ENCODE data around the gene BACH2.

BACH2 gene

GRCh38 chr6:90090866-90091265 lies 205.8 kb downstream of the BACH2 start:
- no peak overlapping the region for H4K91ac ChIP-seq (ENCODE audit: low read depth, low read length, poor library complexity)
- no peak overlapping the region for H3K4ac ChIP-seq (ENCODE audit: low read length)
- peaks cover 0 to 4% of the 10 kb centered on the region in 2 donors for H3K4me1 ChIP-seq (ENCODE audit: control insufficient read depth in 2 of 2, insufficient read depth in 1 of 2, low read depth in 1 of 2, low read length in 2 of 2)
- H3K23ac ChIP-seq (ENCODE audit: low read depth, low read length, poor library complexity) = no peak overlapping the region
- no peaks in the 10 kb centered on the region for H3K79me1 ChIP-seq (ENCODE audit: low read depth, low read length)
- H2BK12ac ChIP-seq (ENCODE audit: low read length) = no peak overlapping the region
- H2AK5ac ChIP-seq (ENCODE audit: low read depth, low read length) = no peak overlapping the region
- no peak overlapping the region for H2BK5ac ChIP-seq (ENCODE audit: low read length)
- H3K9ac ChIP-seq (ENCODE audit: low read depth, low read length, poor library complexity) = no peak overlapping the region
- no peak overlapping the region for H3K14ac ChIP-seq (ENCODE audit: low read length)
- H3K27me3 ChIP-seq (ENCODE audit: control insufficient read depth in 3 of 3, insufficient read depth in 3 of 3, low read depth in 1 of 3, low read length in 3 of 3) = no peaks in the 10 kb centered on the region
- no peaks in the 10 kb centered on the region for H3K36me3 ChIP-seq (replicated peaks in 1 of 2; ENCODE audit: control insufficient read depth in 2 of 2, insufficient read depth in 2 of 2, low read length in 2 of 2)
- H3K18ac ChIP-seq (ENCODE audit: low read length) = no peak overlapping the region
- peaks cover 0 to 4% of the 10 kb centered on the region in 2 donors for H3K9me3 ChIP-seq (replicated peaks in 1 of 2; ENCODE audit: control insufficient read depth in 2 of 2, insufficient read depth in 1 of 2, low read depth in 1 of 2, low read length in 2 of 2)
- DNase-seq (ENCODE audit: low spot score) = no peak
- no peak overlapping the region for H2AFZ ChIP-seq (ENCODE audit: low read length)
- no peak overlapping the region for H4K8ac ChIP-seq (ENCODE audit: low read depth, low read length)
- no peak overlapping the region for H2BK120ac ChIP-seq (ENCODE audit: low read depth, low read length)
- H3K4me3 ChIP-seq (ENCODE audit: low read length in 2 of 2) = no peak overlapping the region
- H3K4me2 ChIP-seq (ENCODE audit: insufficient read depth, low read length, poor library complexity, severe bottlenecking) = no peak overlapping the region
- H2BK15ac ChIP-seq (ENCODE audit: low read length) = no peak overlapping the region
- H3K27ac ChIP-seq (replicated peaks; ENCODE audit: low read length) = no peak overlapping the region
- no CpG with 5 or more reads among the region's 2 CpGs for WGBS, 2 donors (ENCODE audit: extremely low coverage in 2 of 2, insufficient read length in 2 of 2, insufficient replicate concordance in 1 of 2)

- no peak overlapping the region for H3K18ac ChIP-seq (ENCODE audit: low read length)
- no peaks in the 10 kb centered on the region for H3K27me3 ChIP-seq (ENCODE audit: control insufficient read depth in 3 of 3, insufficient read depth in 3 of 3, low read depth in 1 of 3, low read length in 3 of 3)
- H4K91ac ChIP-seq (ENCODE audit: low read depth, low read length, poor library complexity) = no peak overlapping the region
- H3K4me3 ChIP-seq (ENCODE audit: low read length in 2 of 2) = no peak overlapping the region
- H3K4me2 ChIP-seq (ENCODE audit: insufficient read depth, low read length, poor library complexity, severe bottlenecking) = no peak overlapping the region
- no peak overlapping the region for H2BK5ac ChIP-seq (ENCODE audit: low read length)
- H2AFZ ChIP-seq (ENCODE audit: low read length) = no peak overlapping the region
- H3K14ac ChIP-seq (ENCODE audit: low read length) = no peak overlapping the region
- no peak overlapping the region for H4K8ac ChIP-seq (ENCODE audit: low read depth, low read length)
- peaks cover 0 to 4% of the 10 kb centered on the region in 2 donors for H3K9me3 ChIP-seq (replicated peaks in 1 of 2; ENCODE audit: control insufficient read depth in 2 of 2, insufficient read depth in 1 of 2, low read depth in 1 of 2, low read length in 2 of 2)
- H3K27ac ChIP-seq (replicated peaks; ENCODE audit: low read length) = no peak overlapping the region
- no peak overlapping the region for H3K23ac ChIP-seq (ENCODE audit: low read depth, low read length, poor library complexity)
- H3K79me1 ChIP-seq (ENCODE audit: low read depth, low read length) = no peaks in the 10 kb centered on the region
- DNase-seq (ENCODE audit: low spot score) = no peak
- H3K4me1 ChIP-seq (ENCODE audit: control insufficient read depth in 2 of 2, insufficient read depth in 1 of 2, low read depth in 1 of 2, low read length in 2 of 2) = peaks cover 0 to 4% of the 10 kb centered on the region in 2 donors
- H2BK12ac ChIP-seq (ENCODE audit: low read length) = no peak overlapping the region
- no peak overlapping the region for H3K9ac ChIP-seq (ENCODE audit: low read depth, low read length, poor library complexity)
- no peak overlapping the region for H2AK5ac ChIP-seq (ENCODE audit: low read depth, low read length)
- no peak overlapping the region for H3K4ac ChIP-seq (ENCODE audit: low read length)
- H2BK120ac ChIP-seq (ENCODE audit: low read depth, low read length) = no peak overlapping the region
- H3K36me3 ChIP-seq (replicated peaks in 1 of 2; ENCODE audit: control insufficient read depth in 2 of 2, insufficient read depth in 2 of 2, low read length in 2 of 2) = no peaks in the 10 kb centered on the region
- no peak overlapping the region for H2BK15ac ChIP-seq (ENCODE audit: low read length)
Observed at GRCh38 chr6:90088009-90088408, 208.6 kb downstream of the BACH2 start.

- peaks cover 0 to 4% of the 10 kb centered on the region in 2 donors for H3K9me3 ChIP-seq (replicated peaks in 1 of 2; ENCODE audit: control insufficient read depth in 2 of 2, insufficient read depth in 1 of 2, low read depth in 1 of 2, low read length in 2 of 2)
- H3K79me1 ChIP-seq (ENCODE audit: low read depth, low read length) = no peaks in the 10 kb centered on the region
- H4K91ac ChIP-seq (ENCODE audit: low read depth, low read length, poor library complexity) = no peak overlapping the region
- H3K9ac ChIP-seq (ENCODE audit: low read depth, low read length, poor library complexity) = no peak overlapping the region
- H2BK12ac ChIP-seq (ENCODE audit: low read length) = no peak overlapping the region
- no peak overlapping the region for H3K23ac ChIP-seq (ENCODE audit: low read depth, low read length, poor library complexity)
- H4K8ac ChIP-seq (ENCODE audit: low read depth, low read length) = no peak overlapping the region
- no peak for DNase-seq (ENCODE audit: low spot score)
- no peak overlapping the region for H3K18ac ChIP-seq (ENCODE audit: low read length)
- no peak overlapping the region for H2BK15ac ChIP-seq (ENCODE audit: low read length)
- no peak overlapping the region for H3K4ac ChIP-seq (ENCODE audit: low read length)
- H3K27me3 ChIP-seq (ENCODE audit: control insufficient read depth in 3 of 3, insufficient read depth in 3 of 3, low read depth in 1 of 3, low read length in 3 of 3) = no peaks in the 10 kb centered on the region
- no peak overlapping the region for H3K27ac ChIP-seq (replicated peaks; ENCODE audit: low read length)
- H3K36me3 ChIP-seq (replicated peaks in 1 of 2; ENCODE audit: control insufficient read depth in 2 of 2, insufficient read depth in 2 of 2, low read length in 2 of 2) = no peaks in the 10 kb centered on the region
- no peak overlapping the region for H2AK5ac ChIP-seq (ENCODE audit: low read depth, low read length)
- WGBS, 2 donors (ENCODE audit: extremely low coverage in 2 of 2, insufficient read length in 2 of 2, insufficient replicate concordance in 1 of 2) = no CpG with 5 or more reads among the region's 5 CpGs
- H3K4me2 ChIP-seq (ENCODE audit: insufficient read depth, low read length, poor library complexity, severe bottlenecking) = no peak overlapping the region
- H2BK120ac ChIP-seq (ENCODE audit: low read depth, low read length) = no peak overlapping the region
- no peak overlapping the region for H3K4me3 ChIP-seq (ENCODE audit: low read length in 2 of 2)
- no peak overlapping the region for H2AFZ ChIP-seq (ENCODE audit: low read length)
- no peak overlapping the region for H3K14ac ChIP-seq (ENCODE audit: low read length)
- H2BK5ac ChIP-seq (ENCODE audit: low read length) = no peak overlapping the region
- peaks cover 0 to 4% of the 10 kb centered on the region in 2 donors for H3K4me1 ChIP-seq (ENCODE audit: control insufficient read depth in 2 of 2, insufficient read depth in 1 of 2, low read depth in 1 of 2, low read length in 2 of 2)
Observed at GRCh38 chr6:90087106-90087833, 209.4 kb downstream of the BACH2 start.

- no peaks in the 10 kb centered on the region for H3K36me3 ChIP-seq (replicated peaks in 1 of 2; ENCODE audit: control insufficient read depth in 2 of 2, insufficient read depth in 2 of 2, low read length in 2 of 2)
- H3K18ac ChIP-seq (ENCODE audit: low read length) = no peak overlapping the region
- no peak overlapping the region for H4K91ac ChIP-seq (ENCODE audit: low read depth, low read length, poor library complexity)
- H3K4me2 ChIP-seq (ENCODE audit: insufficient read depth, low read length, poor library complexity, severe bottlenecking) = no peak overlapping the region
- no peaks in the 10 kb centered on the region for H3K27me3 ChIP-seq (ENCODE audit: control insufficient read depth in 3 of 3, insufficient read depth in 3 of 3, low read depth in 1 of 3, low read length in 3 of 3)
- no peak overlapping the region for H3K14ac ChIP-seq (ENCODE audit: low read length)
- H3K4me1 ChIP-seq (ENCODE audit: control insufficient read depth in 2 of 2, insufficient read depth in 1 of 2, low read depth in 1 of 2, low read length in 2 of 2) = peaks cover 0 to 4% of the 10 kb centered on the region in 2 donors
- no CpG with 5 or more reads among the region's 7 CpGs for WGBS, 2 donors (ENCODE audit: extremely low coverage in 2 of 2, insufficient read length in 2 of 2, insufficient replicate concordance in 1 of 2)
- H3K9me3 ChIP-seq (replicated peaks in 1 of 2; ENCODE audit: control insufficient read depth in 2 of 2, insufficient read depth in 1 of 2, low read depth in 1 of 2, low read length in 2 of 2) = peaks cover 0 to 4% of the 10 kb centered on the region in 2 donors
- H4K8ac ChIP-seq (ENCODE audit: low read depth, low read length) = no peak overlapping the region
- no peak for DNase-seq (ENCODE audit: low spot score)
- no peak overlapping the region for H3K9ac ChIP-seq (ENCODE audit: low read depth, low read length, poor library complexity)
- H2BK15ac ChIP-seq (ENCODE audit: low read length) = no peak overlapping the region
- H2AFZ ChIP-seq (ENCODE audit: low read length) = no peak overlapping the region
- no peak overlapping the region for H3K27ac ChIP-seq (replicated peaks; ENCODE audit: low read length)
- H2BK120ac ChIP-seq (ENCODE audit: low read depth, low read length) = no peak overlapping the region
- no peak overlapping the region for H2BK12ac ChIP-seq (ENCODE audit: low read length)
- no peak overlapping the region for H3K4ac ChIP-seq (ENCODE audit: low read length)
- H3K79me1 ChIP-seq (ENCODE audit: low read depth, low read length) = no peaks in the 10 kb centered on the region
- no peak overlapping the region for H2AK5ac ChIP-seq (ENCODE audit: low read depth, low read length)
- H3K23ac ChIP-seq (ENCODE audit: low read depth, low read length, poor library complexity) = no peak overlapping the region
- H2BK5ac ChIP-seq (ENCODE audit: low read length) = no peak overlapping the region
- H3K4me3 ChIP-seq (ENCODE audit: low read length in 2 of 2) = no peak overlapping the region
Observed at GRCh38 chr6:90086517-90086916, 210.1 kb downstream of the BACH2 start.
